ENCODE results near the gene MYO15A. TPM values are rescaled to one million over a fixed set of nuclear protein-coding genes. Genes with fewer than 3 reads are reported as not detected.
A peak's percentile ranks its signal among the peaks of the same experiment; 100 is the strongest.

MYO15A gene, protein sequence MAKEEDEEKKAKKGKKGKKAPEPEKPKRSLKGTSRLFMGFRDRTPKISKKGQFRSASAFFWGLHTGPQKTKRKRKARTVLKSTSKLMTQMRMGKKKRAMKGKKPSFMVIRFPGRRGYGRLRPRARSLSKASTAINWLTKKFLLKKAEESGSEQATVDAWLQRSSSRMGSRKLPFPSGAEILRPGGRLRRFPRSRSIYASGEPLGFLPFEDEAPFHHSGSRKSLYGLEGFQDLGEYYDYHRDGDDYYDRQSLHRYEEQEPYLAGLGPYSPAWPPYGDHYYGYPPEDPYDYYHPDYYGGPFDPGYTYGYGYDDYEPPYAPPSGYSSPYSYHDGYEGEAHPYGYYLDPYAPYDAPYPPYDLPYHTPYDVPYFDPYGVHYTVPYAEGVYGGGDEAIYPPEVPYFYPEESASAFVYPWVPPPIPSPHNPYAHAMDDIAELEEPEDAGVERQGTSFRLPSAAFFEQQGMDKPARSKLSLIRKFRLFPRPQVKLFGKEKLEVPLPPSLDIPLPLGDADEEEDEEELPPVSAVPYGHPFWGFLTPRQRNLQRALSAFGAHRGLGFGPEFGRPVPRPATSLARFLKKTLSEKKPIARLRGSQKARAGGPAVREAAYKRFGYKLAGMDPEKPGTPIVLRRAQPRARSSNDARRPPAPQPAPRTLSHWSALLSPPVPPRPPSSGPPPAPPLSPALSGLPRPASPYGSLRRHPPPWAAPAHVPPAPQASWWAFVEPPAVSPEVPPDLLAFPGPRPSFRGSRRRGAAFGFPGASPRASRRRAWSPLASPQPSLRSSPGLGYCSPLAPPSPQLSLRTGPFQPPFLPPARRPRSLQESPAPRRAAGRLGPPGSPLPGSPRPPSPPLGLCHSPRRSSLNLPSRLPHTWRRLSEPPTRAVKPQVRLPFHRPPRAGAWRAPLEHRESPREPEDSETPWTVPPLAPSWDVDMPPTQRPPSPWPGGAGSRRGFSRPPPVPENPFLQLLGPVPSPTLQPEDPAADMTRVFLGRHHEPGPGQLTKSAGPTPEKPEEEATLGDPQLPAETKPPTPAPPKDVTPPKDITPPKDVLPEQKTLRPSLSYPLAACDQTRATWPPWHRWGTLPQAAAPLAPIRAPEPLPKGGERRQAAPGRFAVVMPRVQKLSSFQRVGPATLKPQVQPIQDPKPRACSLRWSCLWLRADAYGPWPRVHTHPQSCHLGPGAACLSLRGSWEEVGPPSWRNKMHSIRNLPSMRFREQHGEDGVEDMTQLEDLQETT (N-terminal part only)
- polyA plus RNA-seq (ENCODE audit: insufficient read length in 3 of 3): 1 to 10 TPM; 1.7 to 3.2 (median 2.3) TPM

DNA sequence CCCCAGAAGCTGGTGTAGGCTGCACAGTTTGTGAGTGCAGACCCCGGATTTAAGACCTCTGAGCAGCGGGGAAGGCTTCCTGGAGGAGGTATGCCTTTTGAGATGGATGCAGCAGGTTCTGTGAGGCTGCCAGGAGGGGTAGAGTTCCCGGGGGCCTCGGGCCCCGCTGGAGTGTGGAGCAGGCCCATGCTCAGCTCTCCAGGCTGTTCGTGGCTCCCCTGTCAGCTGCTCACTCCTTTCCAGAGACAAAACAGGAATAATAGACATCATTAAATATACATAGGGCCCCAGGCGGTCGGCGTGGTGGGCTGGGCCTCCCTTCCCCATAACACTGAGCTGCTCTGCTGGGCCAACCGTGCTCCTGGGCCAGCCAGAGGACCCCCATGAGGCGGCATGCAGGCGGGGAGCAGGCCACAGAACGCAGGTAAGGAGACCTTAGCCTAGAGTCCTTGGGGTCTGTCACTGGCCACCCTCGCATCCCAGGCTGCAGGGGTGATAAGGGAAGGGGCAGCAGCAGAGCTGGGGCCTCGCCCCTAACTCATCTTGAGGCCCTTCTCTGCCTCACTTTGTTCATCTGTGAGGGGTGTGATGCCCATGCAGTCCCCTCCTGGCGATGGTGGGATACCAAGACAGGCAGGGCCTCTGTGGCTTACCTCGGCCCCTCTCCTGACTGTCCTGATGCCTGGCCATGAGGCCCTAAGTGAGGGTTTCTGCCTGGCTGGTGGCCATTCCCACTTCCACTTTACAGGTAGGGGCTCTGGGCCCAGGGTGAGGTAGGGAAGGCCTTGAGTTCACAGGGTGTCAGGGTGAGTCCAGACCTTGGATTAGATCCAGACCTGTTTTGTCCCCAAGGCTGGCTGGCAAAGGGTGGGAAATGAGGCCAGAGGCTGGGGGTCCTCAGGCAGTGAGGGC, at the start of gene MYO15A:
TSS of gene MYO15A (plus strand) at position 356 of the 912 bp plus-strand sequence. CDS start 10,045 bp downstream, outside the sequence.
- no peak for DNase-seq (ENCODE audit: low read depth in 3 of 3, low spot score in 2 of 3)

DNA sequence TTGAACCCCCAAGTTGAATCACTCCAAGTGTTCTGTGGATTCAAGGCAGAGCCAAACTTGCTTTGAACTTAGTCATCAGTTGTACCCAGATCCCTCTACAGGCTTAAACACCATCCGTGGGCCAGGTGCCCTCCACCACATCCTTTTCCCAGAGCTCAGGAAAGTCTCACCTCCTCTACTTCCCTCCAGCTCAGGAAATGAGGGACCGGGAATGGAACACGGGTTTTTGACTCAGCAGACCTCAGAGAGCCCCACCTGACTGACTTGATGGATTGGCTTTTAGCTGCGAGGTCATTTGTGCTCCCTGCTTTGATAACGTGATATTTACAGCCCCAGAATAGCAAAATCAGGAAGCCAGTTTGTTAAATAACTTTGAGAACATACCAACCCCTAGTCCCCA, 49.3 kb upstream of the MYO15A start:
- no peak for DNase-seq (ENCODE audit: low read depth in 3 of 3, low spot score in 2 of 3)

DNA sequence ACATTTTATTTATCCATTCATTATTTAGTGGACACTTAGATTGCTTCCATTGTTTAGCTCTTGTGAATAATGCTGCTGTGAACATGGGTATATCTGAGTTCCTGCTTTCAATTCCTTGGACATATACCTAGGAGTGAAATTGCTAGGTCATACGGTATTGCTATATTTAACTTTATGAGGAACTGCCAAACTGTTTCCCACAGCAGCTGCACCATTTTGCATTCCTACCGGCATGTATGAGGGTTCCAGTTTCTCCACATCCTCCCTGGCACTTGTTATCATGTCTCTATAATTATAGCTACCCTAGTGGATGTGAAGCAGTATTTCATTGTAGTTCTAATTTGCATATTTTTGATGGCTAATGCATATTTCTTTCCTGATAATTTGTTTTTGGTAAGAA, 44.5 kb upstream of the MYO15A start:
- no peak for DNase-seq (ENCODE audit: low read depth in 3 of 3, low spot score in 2 of 3)

DNA sequence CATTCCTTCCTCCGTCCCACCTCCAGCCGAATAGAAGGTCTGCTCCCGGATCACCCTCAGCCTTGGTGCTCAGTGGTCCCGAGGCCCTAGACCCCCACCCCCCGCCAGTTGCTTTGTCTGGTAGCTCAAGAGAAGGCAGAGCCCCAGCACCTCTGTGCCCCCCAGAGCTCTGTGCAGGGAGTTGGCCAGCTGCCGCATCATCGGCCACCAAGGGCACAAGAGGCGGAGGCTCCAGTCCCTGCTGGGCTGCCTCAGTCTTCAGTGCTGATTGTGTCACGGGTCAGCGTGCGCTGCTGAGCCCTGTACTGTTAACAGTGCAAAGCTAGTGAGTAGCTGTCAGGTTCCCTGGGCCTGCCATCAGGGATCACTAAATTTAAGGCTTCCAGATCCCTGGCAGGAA, 43.0 kb upstream of the MYO15A start:
- no peak for DNase-seq (ENCODE audit: low read depth in 3 of 3, low spot score in 2 of 3)

DNA sequence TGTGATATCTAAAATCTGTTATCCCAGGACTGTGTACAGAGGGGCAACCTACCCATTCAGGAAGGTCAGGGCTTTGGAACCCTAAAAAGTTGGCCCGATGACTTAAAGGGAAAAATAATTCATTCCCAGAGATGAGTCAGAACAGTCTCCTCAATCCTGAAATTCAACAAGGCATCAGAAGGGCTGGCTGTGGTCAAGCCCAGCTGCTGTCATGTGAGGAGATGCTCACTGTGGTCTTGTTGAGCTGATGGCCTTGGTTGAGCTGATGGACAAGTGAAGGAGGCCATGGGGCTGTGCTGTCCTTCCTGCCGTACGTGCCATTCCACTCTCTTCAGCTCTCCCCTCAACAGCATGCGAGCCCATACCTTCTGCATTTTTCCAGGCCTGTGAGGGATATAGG, 41.7 kb upstream of the MYO15A start:
- no peak for DNase-seq (ENCODE audit: low read depth in 3 of 3, low spot score in 2 of 3)

DNA sequence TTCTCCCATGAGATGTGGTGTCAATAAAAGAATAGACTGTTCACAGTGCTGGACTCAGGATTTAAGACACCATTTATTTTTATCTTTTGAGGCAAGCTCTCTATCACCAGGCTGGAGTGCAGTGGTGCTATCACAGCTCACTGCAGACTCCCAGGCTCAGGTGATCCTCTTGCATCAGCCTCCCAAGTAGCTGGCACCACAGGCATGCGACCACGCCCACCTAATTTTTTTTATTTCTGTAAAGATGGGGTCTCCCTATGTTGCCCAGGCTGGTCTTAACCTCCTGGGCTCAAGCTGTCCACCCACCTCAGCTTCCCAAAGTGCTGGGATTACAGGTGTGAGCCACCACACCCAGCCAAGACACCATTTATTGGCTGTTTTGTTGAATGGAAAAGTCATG, 39.5 kb upstream of the MYO15A start:
- DNase-seq (ENCODE audit: low read depth in 3 of 3, low spot score in 2 of 3): no peak

DNA sequence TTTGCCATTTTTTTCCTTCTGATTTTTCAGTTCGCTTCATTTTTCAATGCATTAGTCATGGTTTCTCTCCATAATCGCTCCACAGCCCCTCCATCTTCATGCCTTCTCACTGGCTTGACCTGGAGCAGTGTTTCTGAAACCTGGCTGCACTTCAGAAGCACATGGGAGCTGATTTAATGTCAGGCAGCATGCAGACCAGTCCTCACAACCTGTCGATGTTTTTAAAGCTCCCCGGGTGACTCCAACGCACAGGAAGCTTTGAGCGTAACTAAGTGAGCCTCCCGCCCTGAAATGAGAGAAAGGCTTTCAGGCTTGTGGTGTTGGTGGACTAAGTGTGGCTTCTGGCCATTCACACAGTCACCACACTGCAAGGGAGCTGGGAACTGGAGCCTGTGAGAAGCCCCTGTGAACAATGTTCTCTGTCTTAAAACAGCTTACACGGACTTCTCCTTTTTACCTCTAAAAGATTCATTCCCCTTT, 37.7 kb upstream of the MYO15A start:
- DNase-seq (ENCODE audit: low read depth in 3 of 3, low spot score in 2 of 3): peak in 2 of 3 donors; percentile 23 to 51

DNA sequence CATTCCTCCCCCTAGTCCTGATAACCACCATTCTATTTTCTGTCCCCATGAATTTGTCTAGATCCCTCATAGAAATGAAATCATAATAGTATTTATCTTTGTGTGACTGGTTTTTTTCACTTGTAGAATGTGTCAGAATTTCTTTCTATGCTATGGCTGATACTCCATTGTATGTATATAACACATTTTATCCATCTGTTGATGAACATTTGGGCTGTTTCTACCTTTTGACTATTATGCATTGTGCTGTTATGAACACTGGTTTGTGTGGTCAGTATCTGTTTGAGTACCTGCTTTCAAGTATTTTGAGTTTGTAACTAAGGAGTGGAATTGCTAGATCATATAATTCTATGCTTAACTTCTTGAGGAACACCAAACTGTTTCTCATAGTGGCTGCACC, 36.8 kb upstream of the MYO15A start:
- DNase-seq (ENCODE audit: low read depth in 3 of 3, low spot score in 2 of 3): no peak

DNA sequence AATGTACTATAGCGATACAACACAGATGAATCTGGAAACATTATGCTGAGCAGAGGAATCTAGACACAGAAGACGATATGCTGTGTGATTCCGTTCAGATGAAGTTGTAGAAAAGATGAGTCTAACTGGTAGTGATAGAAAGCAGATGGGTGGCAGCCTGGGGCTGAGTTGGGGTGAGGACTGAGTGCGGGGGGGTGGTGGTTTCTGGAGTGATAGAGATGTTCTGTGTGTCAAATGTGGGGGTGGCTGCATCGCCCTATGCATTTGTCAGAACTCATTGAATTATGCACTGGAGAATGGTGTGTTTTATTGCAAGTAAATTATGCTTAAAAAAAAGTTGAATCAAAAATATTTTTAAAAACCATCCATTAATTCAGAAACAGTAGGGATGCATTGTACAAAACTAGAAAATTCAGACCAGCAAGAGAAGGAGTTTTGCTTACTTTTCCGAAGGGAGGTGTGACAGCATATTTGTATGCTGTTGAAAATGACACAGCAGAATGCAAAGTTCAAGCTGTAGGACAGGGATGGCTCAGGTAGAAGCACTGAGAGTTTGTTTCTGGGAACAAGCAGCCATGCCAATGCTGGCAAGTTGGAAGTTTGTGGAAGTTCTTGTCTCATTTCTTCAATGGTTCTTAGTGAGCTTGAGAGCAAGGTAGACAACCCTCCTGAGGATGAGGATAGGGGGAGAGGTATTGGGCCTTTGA, 33.8 kb upstream of the MYO15A start:
- DNase-seq (ENCODE audit: low read depth in 3 of 3, low spot score in 2 of 3): no peak

DNA sequence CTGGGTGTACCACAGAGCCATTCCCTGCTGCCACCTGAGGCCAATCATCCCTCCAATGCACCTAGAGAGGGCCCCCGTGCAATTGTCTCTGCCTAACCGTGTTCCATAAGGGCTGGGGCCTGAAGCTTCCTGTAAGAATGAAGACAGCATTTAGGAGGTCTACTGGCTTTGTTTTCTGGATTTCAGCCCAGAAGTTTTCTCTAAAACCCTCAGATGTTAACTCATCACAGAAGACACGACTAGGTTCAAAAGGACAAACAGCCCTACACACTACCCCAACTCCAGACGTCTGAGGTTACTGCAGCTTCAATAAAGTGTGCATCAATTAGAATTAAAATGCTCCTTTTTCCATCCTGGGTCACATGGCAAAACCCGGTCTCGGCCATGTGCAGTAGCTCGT, 31.6 kb upstream of the MYO15A start:
- no peak for DNase-seq (ENCODE audit: low read depth in 3 of 3, low spot score in 2 of 3)

DNA sequence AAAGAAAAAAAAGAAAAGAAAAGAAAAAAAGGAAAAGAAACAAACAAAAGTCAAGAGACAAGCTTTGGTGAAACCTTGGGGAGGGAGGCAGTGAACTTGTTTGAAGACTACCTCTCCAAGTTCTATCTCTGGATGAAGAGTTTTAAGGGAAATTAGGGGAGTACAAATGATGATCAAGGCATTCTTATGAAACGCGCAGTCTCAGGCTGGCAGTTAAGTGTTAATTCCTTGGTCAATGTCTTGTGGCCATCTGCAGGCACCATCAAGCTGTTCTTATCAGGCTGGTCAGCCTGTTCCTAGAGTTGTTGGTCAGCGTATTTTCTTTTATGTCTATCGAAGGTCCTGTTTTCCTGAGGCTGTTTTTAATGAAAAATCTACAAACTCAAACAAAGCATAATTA, 29.0 kb upstream of the MYO15A start:
- no peak for DNase-seq (ENCODE audit: low read depth in 3 of 3, low spot score in 2 of 3)

DNA sequence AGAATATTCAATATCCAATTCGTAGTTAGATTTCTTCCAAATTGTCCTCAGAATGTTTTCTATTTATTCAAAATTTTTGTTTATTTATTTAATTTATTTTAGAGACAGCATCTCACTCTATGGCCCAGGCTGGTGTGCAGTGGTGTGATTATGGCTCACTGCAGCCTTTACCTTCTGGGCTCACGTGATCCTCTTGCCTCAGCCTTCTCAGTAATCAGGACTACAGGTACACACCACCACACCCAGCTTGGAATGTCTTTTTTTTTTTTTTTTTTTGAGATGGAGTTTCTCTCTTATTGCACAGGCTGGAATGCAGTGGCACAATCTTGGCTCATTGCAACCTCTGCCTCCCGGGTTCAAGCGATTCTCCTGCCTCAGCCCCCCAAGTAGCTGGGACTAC, 24.3 kb upstream of the MYO15A start:
- no peak for DNase-seq (ENCODE audit: low read depth in 3 of 3, low spot score in 2 of 3)

DNA sequence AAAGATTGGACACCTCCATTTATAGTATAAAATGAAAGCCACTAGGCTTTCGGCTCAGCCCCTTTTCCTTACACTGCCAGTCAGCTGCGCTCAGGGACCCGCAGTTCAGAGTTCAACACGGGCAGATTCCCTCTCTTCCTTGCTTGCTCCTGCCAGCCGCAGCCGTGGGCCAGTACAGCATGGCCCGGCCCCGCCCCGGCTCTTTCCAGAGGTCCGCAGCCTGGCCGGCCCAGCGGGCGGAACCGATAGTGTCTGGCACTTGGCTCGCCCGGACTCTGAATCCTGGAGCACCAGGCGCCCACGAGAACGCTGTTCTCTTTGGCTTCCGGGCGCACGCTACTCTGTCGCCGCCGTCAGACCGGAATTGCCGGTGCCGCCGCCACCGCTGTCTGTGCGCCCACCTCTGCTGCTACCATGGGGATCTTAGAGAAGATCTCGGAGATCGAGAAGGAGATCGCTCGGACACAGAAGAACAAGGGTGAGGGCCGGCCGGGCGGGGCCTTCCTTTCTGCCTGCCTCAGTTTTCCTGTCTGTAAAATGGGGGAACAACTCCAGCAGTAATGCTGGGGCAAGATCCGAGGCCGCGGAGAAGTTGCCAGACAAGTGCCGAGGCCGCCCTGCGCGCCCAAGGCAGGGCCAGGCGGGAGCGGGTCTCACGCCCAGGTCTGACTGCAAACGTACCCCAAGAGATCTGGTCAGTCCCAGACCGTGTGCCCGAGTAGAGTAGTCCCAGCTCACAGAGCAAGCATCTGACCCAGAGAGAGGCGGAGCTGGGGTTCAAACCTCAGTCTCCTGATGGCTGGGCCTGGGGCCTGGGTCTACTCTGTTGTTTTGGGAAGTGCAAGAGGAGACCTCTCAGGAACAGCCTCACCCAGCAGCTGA, 20.7 kb upstream of the MYO15A start, which contains the start of gene DRG2:
TSS of gene DRG2 (plus strand) at position 339 of the 882 bp plus-strand sequence. CDS start at position 415, 76 bp downstream.
- DNase-seq (ENCODE audit: low read depth in 3 of 3, low spot score in 2 of 3): peak; percentile 80 to 90 (median 80)

DNA sequence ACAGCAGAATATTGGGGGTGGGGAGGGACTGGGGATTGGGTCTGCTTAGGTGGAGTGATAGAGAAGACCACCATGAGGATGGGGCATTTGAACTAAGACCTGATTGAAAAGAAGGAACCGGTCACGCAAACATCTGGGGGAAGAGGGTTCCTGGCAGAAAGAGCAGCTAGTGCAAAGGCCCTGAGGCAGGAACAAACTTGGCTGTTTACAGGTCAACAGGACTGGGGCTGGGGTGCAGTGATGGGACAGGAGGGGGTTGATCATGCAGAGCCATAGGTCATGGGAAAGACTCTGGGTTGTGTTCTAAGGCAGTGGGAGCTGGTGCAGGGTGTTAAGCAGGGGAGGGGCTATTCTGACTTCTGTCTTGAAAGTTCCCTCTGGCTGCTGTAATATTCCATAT, 18.9 kb upstream of the MYO15A start:
- no peak for DNase-seq (ENCODE audit: low read depth in 3 of 3, low spot score in 2 of 3)

DNA sequence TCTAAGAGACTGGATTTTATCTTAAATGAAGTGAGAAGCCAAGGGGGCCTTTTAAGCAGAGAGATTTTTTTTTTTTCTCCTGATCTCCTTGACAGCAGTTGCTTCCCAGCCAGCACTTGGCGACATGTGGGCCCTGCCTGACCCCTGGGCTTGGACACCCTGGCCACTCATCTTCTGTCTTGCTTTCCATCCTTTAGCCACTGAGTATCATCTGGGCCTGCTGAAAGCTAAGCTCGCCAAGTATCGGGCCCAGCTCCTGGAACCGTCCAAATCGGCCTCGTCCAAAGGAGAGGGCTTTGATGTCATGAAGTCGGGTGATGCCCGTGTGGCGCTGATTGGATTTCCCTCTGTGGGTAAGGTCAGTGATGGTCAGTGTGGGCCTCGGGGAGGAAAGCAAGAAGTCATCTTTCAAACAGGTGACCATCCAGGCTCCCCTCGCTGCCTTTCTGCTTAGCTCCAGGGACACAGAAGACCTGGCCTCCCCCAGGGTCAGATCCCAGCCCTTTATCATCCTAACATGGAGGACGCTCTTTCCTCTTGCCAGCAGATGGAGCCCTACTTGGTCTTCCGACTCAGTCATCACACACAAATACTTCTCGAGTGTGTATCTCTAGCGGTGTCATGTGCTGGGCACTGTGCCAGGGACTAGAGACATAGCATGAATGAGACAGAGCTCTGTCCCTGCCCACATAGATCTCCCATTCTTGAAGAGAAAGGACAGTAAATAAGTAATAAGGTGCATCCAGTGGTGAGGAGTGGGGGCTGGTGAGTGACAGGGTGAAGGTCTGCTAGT, 14.7 kb upstream of the MYO15A start:
- no peak for DNase-seq (ENCODE audit: low read depth in 3 of 3, low spot score in 2 of 3)

DNA sequence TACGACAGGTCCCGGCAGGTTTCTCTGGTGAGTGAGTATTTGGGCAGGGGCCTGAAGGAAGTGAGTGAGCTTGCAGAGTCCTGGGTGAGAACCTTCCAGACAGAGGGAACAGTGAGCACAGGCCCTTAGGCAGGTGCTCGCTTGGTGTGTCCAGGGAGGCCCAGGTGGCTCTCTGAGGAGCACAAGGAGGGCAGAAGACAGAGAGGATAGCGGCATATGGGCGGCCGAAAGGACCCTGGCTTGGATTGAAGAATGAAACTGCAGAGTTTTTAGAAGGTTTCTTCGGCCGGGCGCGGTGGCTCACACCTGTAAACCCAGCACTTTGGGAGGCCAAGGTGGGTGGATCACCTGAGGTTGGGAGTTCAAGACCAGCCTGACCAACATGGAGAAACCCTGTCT, 14.1 kb upstream of the MYO15A start:
- DNase-seq (ENCODE audit: low read depth in 3 of 3, low spot score in 2 of 3): no peak

DNA sequence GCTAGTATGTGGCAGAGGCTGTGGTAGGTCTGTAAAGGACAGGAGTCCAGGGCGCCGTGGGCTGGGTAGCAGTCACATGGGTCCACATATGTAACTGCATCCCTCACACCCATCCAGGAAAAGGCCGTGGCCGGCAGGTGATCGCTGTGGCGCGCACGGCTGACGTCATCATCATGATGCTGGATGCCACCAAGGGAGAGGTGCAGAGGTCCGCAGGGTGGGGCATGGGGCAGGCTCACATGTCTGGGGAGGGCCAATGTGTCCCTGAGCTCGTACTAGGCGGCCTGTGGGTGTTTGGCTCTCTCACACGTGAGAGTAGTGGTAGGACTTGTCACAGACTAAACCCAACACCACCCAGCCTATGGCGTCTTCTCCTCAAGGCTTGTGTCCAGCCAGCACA, 9.0 kb upstream of the MYO15A start:
- DNase-seq (ENCODE audit: low read depth in 3 of 3, low spot score in 2 of 3): no peak

Measured in right renal cortex interstitium (tissue), 3 donors.